ENCODE results near the gene FMNL1.

FMNL1 gene

GRCh38 chr17:45223539-45224528, 2.1 kb downstream of the FMNL1 start:
- DNase-seq, result peak in 1 of 2 experiments; percentile 26

DNA sequence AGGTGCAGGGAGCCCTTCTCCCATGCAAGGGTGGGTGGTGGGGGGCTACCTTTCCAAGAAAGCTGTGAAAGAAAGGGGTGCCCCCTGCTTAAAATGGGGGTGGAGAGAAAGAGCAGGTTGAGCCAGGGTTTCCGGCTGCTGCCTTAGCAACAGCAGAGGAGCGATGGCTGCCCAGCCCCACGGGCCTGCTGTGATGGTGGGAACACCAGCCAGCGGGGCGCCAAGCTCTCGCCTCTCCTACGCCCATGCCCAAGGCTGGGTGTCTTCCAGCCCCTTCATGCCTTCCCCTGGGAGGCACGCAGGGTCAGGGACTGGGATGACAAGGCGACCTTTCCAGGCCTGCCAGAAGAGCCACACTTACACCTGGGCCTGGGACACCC, 3.0 kb downstream of the FMNL1 start:
- no peak for DNase-seq

DNA sequence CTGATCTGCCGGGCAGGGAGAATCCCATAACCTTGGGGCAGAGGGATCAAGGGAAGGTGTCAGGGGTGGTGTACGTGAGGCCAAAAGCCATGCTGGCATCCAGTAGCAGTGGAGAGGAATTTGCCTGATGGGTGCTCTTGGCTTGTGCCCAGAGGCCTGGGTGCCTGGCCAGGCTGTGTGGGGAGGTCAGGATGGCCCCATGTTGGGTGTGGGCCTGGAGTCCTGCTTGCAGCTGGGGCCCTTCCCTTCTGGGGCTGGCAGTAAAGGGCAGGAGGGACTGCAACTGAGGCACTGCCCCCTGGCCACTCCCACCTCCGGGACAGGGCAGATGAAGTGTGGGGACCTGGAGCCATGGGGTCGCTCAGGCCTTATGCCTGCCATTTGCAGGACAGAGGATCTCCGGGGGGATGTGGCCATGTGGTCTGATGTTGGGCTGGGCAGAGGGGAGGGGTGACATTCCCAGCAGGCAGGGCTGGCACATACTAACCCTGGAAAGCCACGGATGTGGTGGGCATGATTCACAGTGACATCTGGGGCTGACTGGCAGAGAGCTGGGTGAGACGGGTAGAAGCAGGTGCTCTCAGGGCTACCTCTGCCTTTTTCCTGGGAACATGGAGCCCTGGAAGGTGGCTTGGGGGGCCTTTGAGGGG, 3.5 kb downstream of the FMNL1 start:
- peak in 1 of 2 experiments; percentile 46 for DNase-seq

GRCh38 chr17:45225964-45226530, 4.4 kb downstream of the FMNL1 start:
- peak; percentile 93 to 94 for DNase-seq

GRCh38 chr17:45226576-45226975, 4.9 kb downstream of the FMNL1 start:
- DNase-seq, result no peak

GRCh38 chr17:45227101-45227925, 5.6 kb downstream of the FMNL1 start:
- no peak for DNase-seq

- no peak for DNase-seq
Measured at GRCh38 chr17:45227926-45228762, 6.5 kb downstream of the FMNL1 start.

GRCh38 chr17:45228763-45229539, 7.3 kb downstream of the FMNL1 start:
- peak; percentile 67 to 68 for DNase-seq

GRCh38 chr17:45229681-45230409, 8.2 kb downstream of the FMNL1 start:
- DNase-seq, result no peak

- DNase-seq, result no peak
Measured at GRCh38 chr17:45230410-45230786, 8.7 kb downstream of the FMNL1 start.

GRCh38 chr17:45230787-45231480, 9.2 kb downstream of the FMNL1 start:
- DNase-seq, result no peak

- no peak for DNase-seq
Measured at GRCh38 chr17:45231481-45232116, 9.9 kb downstream of the FMNL1 start.

- no peak for DNase-seq
Measured at GRCh38 chr17:45232514-45233422, 11.1 kb downstream of the FMNL1 start.

DNA sequence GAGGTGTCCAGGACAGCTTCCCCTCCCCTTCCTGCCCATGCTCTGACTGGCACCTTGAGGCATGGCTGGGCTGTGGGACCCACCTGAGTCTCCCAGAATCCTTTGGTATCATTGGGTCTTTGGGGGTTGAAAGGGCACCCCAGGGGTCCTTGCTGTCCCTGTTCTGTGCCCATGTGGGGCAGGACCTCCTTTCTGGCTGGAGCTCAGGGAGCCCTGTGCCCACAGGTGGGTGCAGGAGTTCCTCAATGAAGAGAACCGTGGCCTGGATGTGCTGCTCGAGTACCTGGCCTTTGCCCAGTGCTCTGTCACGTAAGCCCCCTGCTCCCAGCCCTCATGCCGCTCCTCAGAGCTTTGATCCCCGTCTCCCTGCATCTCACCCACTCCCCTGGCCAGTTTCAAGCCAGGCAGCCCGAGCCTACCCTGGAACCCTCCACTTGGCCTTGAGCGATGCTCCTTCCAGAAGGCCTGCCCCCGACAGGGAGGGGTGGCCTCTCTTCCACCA, 11.8 kb downstream of the FMNL1 start:
- DNase-seq, result no peak

GRCh38 chr17:45234641-45235415, 13.1 kb downstream of the FMNL1 start:
- DNase-seq, result peak in 1 of 2 experiments; percentile 46

- DNase-seq, result peak; percentile 76 to 78
Measured at GRCh38 chr17:45235416-45236281, 14.0 kb downstream of the FMNL1 start.
